AG04450 (cell line): ENCODE measurements around the gene SGMS2. TPM values are rescaled to one million over a fixed set of nuclear protein-coding genes. Genes with fewer than 3 reads are reported as not detected.

Experiments
- CTCF ChIA-PET: fragments of 300-600, 350-600 bp; formaldehyde crosslinking; extraction: SDS; loops from one replicate; lab custom pipeline; 2022; ENCODE audit warnings: antibody characterized with exemption, inconsistent platforms; lab: Charles Lee
- POLR2A ChIA-PET: fragments of 350-600 bp; formaldehyde crosslinking; extraction: SDS; loops from one replicate; lab custom pipeline; 2021; ENCODE audit warnings: antibody characterized with exemption, inconsistent platforms; lab: Yijun Ruan, JAX
- DNase-seq: peaks from one replicate; pipeline ENCODE4 v3.0.0-alpha.2; 2011; ENCODE audit warnings: low read depth, low spot score
- H3K27ac ChIP-seq: one replicate; pipeline ENCODE4 v1.5.1; 2012; ENCODE audit warnings: low read depth, low read length, control low read depth
- H3K27me3 ChIP-seq: one replicate; pipeline ENCODE4 v1.6.0; 2012; ENCODE audit warnings: low read length; ENCODE audit not compliant: control insufficient read depth, insufficient read depth
- H3K4me3 ChIP-seq: 2 replicates; pipeline ENCODE4 v1.5.1; 2011; ENCODE audit warnings: mild to moderate bottlenecking, low read depth, low read length, control low read depth
- H3K9me3 ChIP-seq: 2 replicates; pipeline ENCODE4 v1.5.1; 2012; ENCODE audit warnings: low read length; ENCODE audit not compliant: control insufficient read depth, insufficient read depth
- CTCF ChIP-seq: IDR thresholded peaks from 2 replicates; pipeline ENCODE4 v1.5.1; 2011; ENCODE audit warnings: low read depth, low read length, control low read depth, inconsistent platforms
- polyA plus RNA-seq: library from polyadenylated mRNA; depleted of rRNA; stranded (reverse); fragments of >200 nt; gene quantifications from 2 replicates; pipeline ENCODE4 v1.2.3, GENCODE V29; 2011

The SGMS2 gene
- polyA plus RNA-seq, 1 experiment: 13.3 TPM

- POLR2A ChIA-PET: no interaction called here
- CTCF ChIA-PET: no interaction called here
- Histone ChIP-seq H3K9me3 (no peaks in the 10 kb centered on the region), H3K4me3 (no peak overlapping the region), H3K27ac (no peak overlapping the region), H3K27me3 (no peaks in the 10 kb centered on the region)
- no peak for DNase-seq
- TF ChIP-seq CTCF: no peak
These were observed 110.5 kb downstream of the SGMS2 start for GRCh38 chr4:107935246-107935645.

GRCh38 chr4:107937040-107937439 is 112.3 kb downstream of the SGMS2 start:
- no peak for TF ChIP-seq CTCF
- no peaks in the 10 kb centered on the region for H3K27me3 ChIP-seq
- DNase-seq: no peak
- H3K27ac ChIP-seq: no peak overlapping the region
- CTCF ChIA-PET: no interaction called here
- POLR2A ChIA-PET: no interaction called here
- H3K4me3 ChIP-seq: no peak overlapping the region
- H3K9me3 ChIP-seq: no peaks in the 10 kb centered on the region

- Histone ChIP-seq H3K9me3 (no peaks in the 10 kb centered on the region), H3K4me3 (no peak overlapping the region), H3K27me3 (no peaks in the 10 kb centered on the region), H3K27ac (no peak overlapping the region)
- ChIA-PET CTCF (no interaction called here), POLR2A (no interaction called here)
- TF ChIP-seq CTCF: no peak
- DNase-seq: no peak
These were observed 114.6 kb downstream of the SGMS2 start for GRCh38 chr4:107939307-107939706.

- ChIA-PET POLR2A (no interaction called here), CTCF (no interaction called here)
- no peak for TF ChIP-seq CTCF
- Histone ChIP-seq H3K27ac (no peak overlapping the region), H3K4me3 (no peak overlapping the region), H3K27me3 (no peaks in the 10 kb centered on the region), H3K9me3 (no peaks in the 10 kb centered on the region)
- no peak for DNase-seq
These were observed 121.1 kb downstream of the SGMS2 start for GRCh38 chr4:107945809-107946208.

GRCh38 chr4:107950746-107951540 is 126.2 kb downstream of the SGMS2 start:
- no peak for DNase-seq
- ChIA-PET CTCF (interaction anchor here (0.5 to 1.2 kb wide), 2 partner anchors 193 to 1616 kb away, joined by 3 to 4 read pairs; no protein-coding TSS in a partner anchor), POLR2A (no interaction called here)
- no peak overlapping the region for H3K4me3 ChIP-seq
- no peaks in the 10 kb centered on the region for H3K27me3 ChIP-seq
- H3K27ac ChIP-seq: peak overlapping the region; percentile 40
- no peaks in the 10 kb centered on the region for H3K9me3 ChIP-seq
- no peak for TF ChIP-seq CTCF
